Panc1 (cell line): Measurements from ENCODE around the gene RIMBP2.

ENCODE experiments used
- TF ChIP-seq, protein P1 (sequence below): fragments of 450-650 bp; IDR thresholded peaks from 2 replicates; pipeline ENCODE4 v1.5.1; 2017; ENCODE audit warnings: mild to moderate bottlenecking
- TF ChIP-seq, protein P2 (sequence below), 2 experiments: IDR thresholded peaks; 2 replicates each; pipeline ENCODE4 v1.6.1; 2011 to 2012; ENCODE audit warnings: low read depth in 2 of 2, control low read depth in 1 of 2, low read length in 1 of 2, mild to moderate bottlenecking in 1 of 2, moderate library complexity in 1 of 2; ENCODE audit not compliant: insufficient read depth in 1 of 2

DNA sequence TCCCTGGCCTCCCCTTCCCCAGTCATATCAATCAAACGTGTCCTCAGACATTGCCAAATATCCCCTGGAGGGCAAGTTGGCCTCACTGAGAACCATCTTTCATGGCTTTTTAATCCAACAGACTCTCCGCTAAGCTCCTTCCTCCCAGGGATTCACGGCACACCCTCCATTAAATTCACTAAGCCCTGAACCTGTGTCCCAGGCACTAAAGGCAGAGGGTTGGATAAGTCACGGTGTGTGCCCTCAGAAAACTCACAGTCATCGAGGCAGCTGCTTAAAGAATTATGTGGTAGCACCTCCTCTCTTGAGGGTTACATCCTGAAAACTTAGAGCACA, 211.3 kb downstream of the RIMBP2 start:
- TF ChIP-seq, protein P1, sequence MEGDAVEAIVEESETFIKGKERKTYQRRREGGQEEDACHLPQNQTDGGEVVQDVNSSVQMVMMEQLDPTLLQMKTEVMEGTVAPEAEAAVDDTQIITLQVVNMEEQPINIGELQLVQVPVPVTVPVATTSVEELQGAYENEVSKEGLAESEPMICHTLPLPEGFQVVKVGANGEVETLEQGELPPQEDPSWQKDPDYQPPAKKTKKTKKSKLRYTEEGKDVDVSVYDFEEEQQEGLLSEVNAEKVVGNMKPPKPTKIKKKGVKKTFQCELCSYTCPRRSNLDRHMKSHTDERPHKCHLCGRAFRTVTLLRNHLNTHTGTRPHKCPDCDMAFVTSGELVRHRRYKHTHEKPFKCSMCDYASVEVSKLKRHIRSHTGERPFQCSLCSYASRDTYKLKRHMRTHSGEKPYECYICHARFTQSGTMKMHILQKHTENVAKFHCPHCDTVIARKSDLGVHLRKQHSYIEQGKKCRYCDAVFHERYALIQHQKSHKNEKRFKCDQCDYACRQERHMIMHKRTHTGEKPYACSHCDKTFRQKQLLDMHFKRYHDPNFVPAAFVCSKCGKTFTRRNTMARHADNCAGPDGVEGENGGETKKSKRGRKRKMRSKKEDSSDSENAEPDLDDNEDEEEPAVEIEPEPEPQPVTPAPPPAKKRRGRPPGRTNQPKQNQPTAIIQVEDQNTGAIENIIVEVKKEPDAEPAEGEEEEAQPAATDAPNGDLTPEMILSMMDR = no peak
- TF ChIP-seq, protein P2, sequence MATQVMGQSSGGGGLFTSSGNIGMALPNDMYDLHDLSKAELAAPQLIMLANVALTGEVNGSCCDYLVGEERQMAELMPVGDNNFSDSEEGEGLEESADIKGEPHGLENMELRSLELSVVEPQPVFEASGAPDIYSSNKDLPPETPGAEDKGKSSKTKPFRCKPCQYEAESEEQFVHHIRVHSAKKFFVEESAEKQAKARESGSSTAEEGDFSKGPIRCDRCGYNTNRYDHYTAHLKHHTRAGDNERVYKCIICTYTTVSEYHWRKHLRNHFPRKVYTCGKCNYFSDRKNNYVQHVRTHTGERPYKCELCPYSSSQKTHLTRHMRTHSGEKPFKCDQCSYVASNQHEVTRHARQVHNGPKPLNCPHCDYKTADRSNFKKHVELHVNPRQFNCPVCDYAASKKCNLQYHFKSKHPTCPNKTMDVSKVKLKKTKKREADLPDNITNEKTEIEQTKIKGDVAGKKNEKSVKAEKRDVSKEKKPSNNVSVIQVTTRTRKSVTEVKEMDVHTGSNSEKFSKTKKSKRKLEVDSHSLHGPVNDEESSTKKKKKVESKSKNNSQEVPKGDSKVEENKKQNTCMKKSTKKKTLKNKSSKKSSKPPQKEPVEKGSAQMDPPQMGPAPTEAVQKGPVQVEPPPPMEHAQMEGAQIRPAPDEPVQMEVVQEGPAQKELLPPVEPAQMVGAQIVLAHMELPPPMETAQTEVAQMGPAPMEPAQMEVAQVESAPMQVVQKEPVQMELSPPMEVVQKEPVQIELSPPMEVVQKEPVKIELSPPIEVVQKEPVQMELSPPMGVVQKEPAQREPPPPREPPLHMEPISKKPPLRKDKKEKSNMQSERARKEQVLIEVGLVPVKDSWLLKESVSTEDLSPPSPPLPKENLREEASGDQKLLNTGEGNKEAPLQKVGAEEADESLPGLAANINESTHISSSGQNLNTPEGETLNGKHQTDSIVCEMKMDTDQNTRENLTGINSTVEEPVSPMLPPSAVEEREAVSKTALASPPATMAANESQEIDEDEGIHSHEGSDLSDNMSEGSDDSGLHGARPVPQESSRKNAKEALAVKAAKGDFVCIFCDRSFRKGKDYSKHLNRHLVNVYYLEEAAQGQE (IDR thresholded peaks at IDR 0.05; ENCODE audit: insufficient read depth in 1 of 2, low read depth in 2 of 2, low read length in 1 of 2) = no peak
